Stimulated activated CD8-positive, alpha-beta memory T cell treated with anti-CD3 and anti-CD28 coated beads, Interleukin-4, amount 100 ng/mL, for 4 hours (primary cell): ENCODE data around the gene CALU.
A peak's percentile ranks its signal among the peaks of the same experiment; 100 is the strongest.

ENCODE experiments used
- DNase-seq, 2 donors: peaks; one replicate each; pipeline ENCODE4 v3.0.0-alpha.2; 2020; ENCODE audit warnings: low read depth in 2 of 2, low spot score in 1 of 2

The CALU gene

GRCh38 chr7:128739048-128739962, at the start of gene CALU:
Gene CALU (plus strand): TSS chr7:128739359. CDS start chr7:128748584, 9,225 bp downstream.
- peak; percentile 82 to 90 for DNase-seq

- DNase-seq, result no peak
Measured at GRCh38 chr7:128691227-128691626, 47.9 kb upstream of the CALU start.

- no peak for DNase-seq
Measured at GRCh38 chr7:128692623-128693270, 46.4 kb upstream of the CALU start.

GRCh38 chr7:128693373-128694015, 45.7 kb upstream of the CALU start:
- no peak for DNase-seq

- DNase-seq, result no peak
Measured at GRCh38 chr7:128694738-128695137, 44.4 kb upstream of the CALU start.

GRCh38 chr7:128697302-128697905, 41.8 kb upstream of the CALU start:
- no peak for DNase-seq

- no peak for DNase-seq
Measured at GRCh38 chr7:128699196-128699712, 39.9 kb upstream of the CALU start.

GRCh38 chr7:128699895-128700294, 39.3 kb upstream of the CALU start:
- no peak for DNase-seq

GRCh38 chr7:128701062-128701785, 37.9 kb upstream of the CALU start:
- DNase-seq, result no peak

GRCh38 chr7:128703609-128704241, 35.4 kb upstream of the CALU start:
- no peak for DNase-seq

- no peak for DNase-seq
Measured at GRCh38 chr7:128705891-128706333, 33.2 kb upstream of the CALU start.

GRCh38 chr7:128707752-128708151, 31.4 kb upstream of the CALU start:
- DNase-seq, result no peak

- no peak for DNase-seq
Measured at GRCh38 chr7:128708235-128708634, 30.9 kb upstream of the CALU start.

GRCh38 chr7:128708824-128709223, 30.3 kb upstream of the CALU start:
- no peak for DNase-seq

GRCh38 chr7:128710481-128710880, 28.7 kb upstream of the CALU start:
- DNase-seq, result no peak

GRCh38 chr7:128713794-128714193, 25.4 kb upstream of the CALU start:
- DNase-seq, result no peak

GRCh38 chr7:128714701-128715495, 24.3 kb upstream of the CALU start:
- no peak for DNase-seq

- DNase-seq, result no peak
Measured at GRCh38 chr7:128718967-128719642, 20.1 kb upstream of the CALU start.

- no peak for DNase-seq
Measured at GRCh38 chr7:128721376-128721775, 17.8 kb upstream of the CALU start.
